NCI-H2107 (cell line): ENCODE results near the gene COL9A1.

Source experiments
- DNase-seq: peaks from one replicate; lab custom pipeline; 2025; lab: John Stamatoyannopoulos, UW

Gene COL9A1

DNA sequence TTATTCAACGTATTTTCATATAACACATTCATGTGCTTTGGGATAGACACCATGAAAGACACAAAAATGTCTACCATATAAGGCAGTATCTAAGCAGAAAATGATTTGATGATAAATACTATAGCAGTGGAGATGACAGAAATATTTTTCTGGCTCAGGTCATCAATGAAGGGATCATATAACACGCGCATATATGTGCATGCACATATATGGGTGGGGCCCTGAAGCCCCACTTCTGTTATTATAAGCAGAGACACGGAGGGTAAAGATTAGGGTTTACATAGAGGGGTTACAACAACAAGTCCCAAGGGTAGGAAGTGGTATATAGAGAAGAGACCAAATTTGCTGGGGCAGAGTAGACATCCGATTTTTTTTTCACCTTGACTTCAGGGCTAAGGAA lies 16.0 kb downstream of the COL9A1 start:
- DNase-seq: no peak

DNA sequence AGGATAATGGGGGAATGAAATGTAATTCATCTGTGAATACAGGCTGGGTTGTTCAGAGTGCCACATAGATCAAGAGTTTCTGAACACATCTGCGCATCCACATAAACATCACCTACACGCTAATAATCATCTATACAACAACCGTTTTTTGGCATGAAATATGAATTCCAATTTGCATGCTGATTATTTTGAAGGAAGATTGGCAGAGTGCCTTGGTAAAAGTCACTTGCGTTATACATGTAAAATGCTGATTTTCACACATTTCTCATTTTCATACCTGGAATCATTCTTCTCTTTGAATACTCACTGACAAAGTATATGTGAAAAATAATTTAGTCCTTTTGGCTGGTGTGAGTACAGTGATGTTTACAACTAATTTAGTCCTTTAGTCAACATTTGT lies 17.7 kb downstream of the COL9A1 start:
- DNase-seq: no peak

DNA sequence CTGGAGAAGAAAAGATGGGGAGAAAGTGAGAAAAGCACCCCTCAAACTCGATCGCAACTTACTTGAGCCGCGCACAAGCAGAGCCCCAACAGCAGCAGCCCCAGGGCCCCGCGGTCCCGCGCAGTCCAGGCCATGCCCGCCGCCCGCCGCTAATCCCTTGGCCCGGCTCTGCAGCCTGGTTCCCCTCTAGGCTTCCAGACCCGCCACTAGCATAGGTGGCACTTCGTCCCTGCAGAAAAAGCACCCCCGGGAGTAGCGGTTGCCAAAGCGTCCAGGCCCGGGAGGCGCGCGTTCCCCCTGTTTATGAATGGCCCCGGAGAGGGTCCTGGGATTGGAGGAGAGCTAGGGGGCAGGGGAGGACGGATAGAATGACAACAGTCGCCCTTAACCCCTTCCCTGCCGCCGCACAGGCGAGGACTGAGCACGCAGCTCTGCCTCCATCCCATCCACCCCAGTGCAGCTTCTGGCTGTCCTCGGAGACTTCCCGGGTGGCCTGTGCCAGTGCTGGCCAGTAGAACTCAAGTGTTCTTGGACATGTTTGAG lies 19.9 kb downstream of the COL9A1 start:
- DNase-seq: no peak

DNA sequence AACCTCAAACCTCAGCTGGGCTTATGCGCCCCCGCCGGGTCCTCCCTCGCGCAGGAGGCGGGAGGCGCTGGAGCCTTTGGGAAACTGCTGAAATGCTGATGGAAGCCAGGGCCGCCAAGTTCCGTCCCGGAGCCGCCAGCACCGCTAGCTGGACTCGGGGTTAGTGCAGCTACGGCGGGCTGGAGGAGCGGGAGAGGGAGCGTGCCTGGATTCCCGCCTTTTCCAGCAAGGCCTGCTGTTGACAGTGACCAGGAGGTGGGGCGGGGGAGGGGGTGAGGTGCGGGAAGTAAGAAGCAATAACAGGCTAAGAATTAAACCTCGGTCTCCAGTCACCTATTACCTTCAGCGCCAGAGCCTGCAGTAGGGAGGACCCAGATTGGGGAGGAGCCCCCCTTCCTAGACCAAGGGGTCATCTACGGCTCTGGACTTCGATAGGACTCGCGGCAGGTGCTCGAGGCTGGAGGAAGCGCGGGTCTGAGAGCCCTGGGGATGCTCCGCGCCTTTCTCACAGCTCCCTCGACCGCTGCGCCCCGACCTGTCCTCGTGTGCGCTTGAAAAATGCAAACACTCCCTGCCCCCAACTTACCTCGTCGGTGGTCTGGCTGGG lies 20.5 kb downstream of the COL9A1 start:
- DNase-seq: no peak

DNA sequence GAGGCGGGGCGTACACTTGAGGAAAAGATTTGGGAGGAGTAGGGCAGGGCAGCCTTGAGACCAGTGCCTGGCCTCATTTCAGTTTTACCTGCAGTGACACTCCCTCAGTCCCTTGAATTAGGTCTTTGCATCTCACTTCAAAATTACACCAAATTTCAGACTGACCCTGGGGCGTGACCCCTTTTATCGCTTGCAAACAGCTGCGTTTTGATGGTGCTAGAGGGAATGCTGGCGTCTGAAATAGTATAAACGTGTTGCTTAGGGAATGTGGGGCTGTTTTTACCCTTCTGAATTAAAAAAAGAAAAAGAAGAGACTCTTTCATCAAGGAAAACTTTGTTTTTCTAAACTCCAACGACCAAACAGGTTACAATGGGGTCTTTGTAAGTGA lies 21.0 kb downstream of the COL9A1 start:
- no peak for DNase-seq

DNA sequence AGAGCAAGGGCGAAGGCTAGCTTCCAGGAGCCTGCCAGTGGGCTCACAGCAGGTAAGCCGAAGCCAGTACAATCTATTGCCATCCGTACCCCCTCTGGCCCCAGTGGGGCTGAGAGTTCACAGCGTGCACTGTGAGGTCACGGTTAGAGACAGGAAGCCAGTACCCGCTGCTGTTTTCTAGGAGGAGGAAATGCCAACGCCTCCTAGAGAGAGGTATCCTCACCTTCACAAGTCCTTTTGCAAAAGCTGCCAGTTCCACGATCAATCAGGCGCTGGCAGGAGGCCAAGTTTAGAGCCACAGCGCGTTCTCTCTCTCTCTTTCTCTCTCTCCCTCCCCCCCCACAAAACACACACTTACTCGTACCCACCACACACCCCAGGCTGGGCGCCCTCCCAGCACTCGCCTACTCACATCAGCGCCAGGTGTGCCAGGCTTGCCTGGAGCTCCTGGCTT lies 22.5 kb downstream of the COL9A1 start:
- DNase-seq: peak; percentile 55

DNA sequence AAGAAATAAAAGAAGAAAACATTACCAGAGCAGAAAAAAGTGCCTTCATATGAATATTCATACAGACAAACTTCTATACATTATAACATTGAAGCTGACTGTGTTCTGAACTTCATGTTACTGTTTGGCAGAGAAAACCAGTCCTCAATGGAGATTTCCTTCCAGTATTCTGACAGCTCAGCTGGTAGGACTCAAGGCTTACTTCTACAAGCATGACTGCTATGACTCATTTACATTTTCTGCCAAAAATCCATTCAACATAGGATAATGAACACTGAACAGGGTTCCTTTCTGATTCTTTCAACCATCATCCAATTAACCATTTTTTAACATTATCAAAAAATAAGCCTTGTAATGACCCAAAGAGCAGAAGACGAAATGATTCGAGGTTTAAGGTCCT lies 25.4 kb downstream of the COL9A1 start:
- no peak for DNase-seq

DNA sequence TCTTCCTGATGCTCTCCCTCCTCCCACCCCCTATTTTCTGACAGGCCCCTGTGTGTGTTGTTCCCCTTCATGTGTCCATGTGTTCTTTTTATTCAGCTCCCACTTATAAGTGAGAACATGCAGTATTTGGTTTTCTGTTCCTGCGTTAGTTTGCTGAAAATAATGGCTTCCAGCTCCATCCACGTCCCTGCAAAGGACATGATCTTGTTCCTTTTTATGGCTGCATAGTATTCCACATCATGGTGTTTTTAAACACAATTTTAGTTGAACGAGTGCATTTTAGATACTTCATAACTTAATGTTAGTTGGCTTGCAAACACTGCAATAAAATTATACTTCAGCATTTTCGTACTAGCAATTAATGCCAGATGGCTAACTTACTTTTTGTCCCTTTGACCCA lies 28.5 kb downstream of the COL9A1 start:
- DNase-seq: no peak

DNA sequence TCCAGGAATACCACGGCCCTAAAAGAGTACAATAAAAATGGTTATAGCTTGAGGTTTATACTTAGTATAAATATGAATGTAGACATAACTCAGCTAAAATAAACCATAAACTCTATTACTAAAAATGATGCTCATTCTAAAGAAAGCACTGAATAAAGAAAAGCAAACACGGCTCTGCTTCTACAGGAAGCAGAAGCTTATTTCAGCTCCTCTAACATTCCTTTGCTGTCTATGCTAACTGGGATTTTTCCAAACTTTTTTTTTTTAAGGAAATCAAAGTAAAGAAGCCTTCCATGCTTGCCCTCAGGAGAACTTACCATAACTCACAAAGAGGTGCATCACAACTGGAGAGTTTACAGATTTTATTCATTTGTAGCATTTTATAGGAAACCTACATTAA lies 30.8 kb downstream of the COL9A1 start:
- no peak for DNase-seq

DNA sequence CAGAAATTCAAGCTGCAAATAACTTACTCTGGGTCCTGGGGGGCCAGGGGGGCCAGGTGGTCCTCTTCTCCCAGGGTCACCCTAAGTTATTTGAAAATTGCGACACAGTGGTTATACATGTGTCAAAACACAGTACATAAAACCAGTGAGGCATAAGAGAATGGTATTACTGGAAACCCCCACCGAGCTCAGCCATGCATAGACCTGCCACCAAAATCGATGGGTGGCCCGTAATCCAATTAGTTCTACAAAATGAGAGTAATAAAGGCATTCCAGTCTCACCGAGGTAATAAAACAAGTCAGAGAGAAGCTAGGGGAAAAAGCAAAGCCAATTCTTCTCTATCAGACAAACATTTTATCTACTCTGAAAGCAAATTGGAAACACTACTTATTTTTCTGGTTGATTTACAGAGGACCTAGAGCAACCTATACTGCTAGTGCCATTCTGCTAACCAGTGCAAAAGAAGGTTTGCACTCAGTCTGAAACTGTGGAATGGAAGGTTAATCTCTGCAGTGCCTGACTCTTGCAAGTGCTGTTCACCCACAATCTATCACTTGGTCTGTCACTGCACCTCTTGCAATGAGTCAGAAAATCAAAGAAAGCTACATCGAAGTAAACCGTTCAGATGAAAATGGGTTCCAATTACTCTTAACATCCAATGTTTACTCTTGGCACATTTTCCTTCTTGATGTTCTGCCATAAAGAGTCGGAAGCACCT lies 32.4 kb downstream of the COL9A1 start:
- DNase-seq: no peak

DNA sequence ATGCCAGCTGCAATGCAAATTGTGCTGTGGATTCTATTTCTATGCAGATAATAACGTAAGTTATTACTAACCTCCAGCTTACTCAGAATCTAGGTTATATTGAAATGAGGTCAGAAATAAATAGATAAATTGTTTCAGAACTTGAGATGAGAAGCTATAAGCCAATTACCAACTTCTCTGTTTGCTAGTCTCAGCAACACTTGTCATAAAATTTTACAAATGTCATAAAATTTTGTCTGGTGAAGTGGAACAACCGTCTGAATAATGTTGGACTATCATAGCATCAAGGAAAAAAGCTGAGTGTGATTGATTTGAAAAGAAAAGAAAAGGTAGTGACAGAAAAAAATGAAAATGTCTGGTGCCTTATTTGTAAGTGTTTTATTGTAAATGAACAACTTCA lies 36.7 kb downstream of the COL9A1 start:
- DNase-seq: no peak

DNA sequence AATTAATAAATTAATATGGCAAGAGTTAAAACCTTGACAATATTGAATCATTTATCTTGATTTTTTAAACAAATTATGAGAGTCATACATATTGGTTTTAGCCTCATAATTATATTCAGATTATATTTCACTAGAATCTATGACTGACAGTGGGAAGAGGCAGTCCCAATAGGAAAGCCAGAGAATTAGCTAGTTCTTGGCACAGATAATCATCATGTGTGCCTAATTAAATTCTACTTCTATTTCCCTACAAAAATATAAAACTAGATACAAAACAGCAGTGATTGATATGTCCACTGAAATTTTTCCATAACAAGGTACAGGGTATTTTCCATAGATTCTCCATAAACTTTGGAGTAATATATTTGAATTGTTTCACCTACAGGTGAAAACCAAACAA lies 38.6 kb downstream of the COL9A1 start:
- no peak for DNase-seq

DNA sequence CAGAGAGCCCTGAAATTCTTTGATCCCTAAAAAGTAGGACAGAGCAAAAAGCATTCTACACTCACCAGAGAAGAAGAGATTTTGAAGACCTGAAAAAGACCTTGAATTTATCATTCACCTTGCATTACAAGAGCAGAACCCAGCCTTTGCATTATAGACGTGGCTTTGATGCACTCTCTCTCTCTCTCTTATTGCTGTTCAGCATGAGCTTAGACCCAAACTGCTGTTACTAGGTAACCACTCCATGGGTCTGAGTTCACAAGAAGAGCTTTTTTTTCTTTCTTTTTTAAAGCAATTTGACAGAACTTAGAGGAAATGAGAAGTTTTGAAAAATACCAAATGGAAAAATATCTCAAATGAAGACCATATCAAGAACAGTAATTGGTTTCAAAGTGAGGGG lies 44.4 kb downstream of the COL9A1 start:
- no peak for DNase-seq

DNA sequence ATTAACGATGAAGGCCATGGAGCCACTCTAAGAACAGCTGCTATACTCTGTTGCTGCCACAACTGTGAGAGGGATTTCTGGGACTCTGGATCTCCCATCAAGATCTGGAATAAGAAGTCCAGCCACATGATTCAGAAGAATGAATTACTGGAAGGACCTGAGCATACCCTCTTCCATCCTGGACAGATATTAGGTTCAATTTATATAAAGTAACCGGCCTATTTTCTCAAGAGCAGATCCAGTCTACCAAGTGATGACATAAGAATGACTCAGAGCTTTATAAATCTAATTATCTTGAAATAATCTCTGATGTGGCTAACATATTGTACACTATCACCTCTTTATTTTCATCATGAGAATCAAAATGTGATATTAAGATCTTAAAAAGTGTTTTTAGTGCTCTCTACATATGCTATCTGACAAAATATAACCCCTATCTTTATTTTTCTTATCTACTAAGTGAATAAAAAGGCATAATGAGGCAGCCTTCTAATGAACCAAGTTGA lies 45.1 kb downstream of the COL9A1 start:
- no peak for DNase-seq

DNA sequence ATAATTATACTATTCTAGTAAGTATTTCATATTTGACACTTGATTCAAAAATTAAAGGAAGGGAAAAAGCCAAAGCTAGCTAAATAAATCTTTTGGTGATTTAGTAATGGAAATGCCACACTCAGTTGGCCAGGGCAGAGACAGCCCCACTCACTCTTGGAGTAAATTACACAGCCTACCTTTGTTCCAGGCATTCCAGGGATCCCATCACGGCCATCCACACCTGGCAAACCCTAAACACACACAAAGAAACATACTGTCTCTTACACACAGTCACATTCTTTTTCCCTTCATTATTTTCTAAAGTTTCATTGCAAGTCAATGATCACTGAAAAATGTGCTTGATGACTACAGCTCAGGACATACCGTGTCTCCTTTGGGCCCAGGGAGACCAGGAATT lies 48.1 kb downstream of the COL9A1 start:
- no peak for DNase-seq

DNA sequence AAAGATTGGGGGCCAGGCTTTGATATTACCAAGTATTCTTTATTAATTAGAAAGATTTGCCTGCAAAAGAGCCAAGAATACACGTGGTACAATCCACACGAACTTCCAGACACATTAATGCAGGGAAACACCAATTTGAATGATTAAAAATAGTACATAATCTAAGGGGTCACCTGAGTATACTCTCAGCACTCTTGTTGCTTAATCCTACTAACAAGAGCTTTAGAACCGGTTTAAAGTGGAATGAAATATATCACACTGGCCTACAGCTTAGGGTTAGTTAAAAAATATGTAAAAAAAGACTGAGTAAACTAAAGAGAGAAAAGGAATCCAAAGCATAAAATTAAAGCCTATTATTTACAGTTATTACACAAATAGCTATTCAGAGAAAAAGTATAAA lies 49.0 kb downstream of the COL9A1 start:
- no peak for DNase-seq

DNA sequence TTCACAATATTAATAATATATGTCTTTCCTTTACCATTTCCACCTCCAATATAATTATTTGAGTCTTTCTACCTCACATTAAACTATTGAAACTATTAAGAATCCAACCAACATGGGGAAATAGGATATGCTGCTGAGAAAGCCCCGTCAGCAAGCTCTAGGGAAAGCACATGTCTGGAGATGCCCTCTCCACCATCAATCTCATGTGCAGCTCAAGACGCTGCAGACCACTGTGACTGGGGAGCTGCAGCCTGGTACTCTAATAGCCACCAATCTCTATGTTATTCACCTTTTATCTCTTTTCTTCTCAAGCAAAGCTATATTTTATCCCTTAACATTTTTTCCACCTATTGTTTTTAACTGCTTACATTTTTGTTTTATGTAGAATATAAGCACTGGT lies 50.3 kb downstream of the COL9A1 start:
- no peak for DNase-seq

DNA sequence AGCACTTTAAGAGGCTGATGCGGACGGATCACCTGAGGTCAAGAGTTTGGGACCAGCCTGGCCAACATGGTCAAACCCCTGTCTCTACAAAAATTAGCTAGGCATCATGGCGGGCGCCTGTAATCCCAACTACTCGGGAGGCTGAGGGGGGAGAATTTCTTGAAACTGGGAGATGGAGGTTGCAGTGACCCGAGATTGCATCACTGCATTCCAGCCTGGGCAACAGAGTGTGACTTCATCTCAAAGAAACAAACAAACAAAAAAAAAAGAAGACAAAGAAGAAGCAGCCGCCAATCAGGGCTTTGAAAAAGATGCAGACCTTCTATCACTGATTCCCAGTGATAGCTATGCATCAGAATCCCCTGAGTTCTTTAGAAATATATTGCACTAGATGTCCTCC lies 56.8 kb downstream of the COL9A1 start:
- no peak for DNase-seq

DNA sequence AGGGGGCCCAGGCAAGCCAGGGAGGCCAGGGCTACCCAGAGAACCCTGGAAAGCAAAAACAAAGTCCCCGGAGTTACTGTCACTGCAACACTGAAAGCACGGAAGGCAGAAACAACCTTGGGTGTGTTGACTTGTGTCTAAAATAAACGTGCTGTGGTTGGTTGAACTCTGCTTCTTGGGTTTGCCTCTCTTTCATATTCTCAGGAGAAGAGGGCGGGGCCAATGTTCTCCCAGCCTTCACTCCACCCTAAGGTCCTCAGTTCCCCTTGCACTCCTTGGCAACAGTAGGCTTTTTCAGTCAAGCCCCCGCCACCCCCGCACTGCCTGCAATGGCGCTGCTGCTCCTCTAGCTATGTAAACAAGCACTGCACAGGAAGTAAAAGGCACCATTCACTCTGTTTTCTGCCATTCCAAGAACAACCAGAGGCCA lies 60.9 kb downstream of the COL9A1 start:
- DNase-seq: no peak

DNA sequence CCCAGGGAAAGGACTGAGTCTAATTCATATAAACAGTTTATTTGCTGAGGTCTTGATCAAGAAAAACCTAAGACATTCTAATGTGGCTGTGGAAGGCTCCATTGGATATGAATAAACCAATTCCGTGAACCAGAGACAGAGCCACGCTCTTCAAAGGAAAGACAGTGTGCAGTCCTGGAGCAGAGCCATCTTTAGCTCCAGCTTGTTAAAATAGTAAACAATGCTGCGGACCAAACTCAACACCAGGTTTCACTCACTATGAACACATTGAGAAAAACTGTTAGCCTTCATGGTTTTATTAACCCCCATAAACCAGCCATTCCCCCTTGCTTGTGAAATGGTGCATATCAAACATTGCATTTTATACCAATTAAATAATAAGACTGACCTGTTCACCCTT lies 61.9 kb downstream of the COL9A1 start:
- no peak for DNase-seq

DNA sequence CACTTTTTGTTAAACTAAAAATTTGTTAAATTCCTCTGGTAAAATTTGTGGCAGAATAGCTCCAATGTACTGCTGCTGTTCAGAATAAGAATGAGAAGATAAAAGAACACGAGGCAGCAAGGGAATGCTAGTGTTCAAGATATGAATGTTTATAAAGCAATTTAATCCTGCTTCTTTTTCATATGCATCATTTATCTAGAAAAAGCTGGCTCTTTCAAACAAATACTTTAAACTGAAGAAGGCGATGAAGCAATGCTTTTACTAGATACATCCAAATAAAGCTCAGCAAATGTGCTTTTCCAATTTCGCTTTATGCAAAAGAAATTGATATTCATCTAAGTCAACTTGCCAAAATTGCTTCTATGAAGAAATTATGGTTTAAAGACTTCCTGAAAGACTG lies 66.5 kb downstream of the COL9A1 start:
- DNase-seq: no peak

DNA sequence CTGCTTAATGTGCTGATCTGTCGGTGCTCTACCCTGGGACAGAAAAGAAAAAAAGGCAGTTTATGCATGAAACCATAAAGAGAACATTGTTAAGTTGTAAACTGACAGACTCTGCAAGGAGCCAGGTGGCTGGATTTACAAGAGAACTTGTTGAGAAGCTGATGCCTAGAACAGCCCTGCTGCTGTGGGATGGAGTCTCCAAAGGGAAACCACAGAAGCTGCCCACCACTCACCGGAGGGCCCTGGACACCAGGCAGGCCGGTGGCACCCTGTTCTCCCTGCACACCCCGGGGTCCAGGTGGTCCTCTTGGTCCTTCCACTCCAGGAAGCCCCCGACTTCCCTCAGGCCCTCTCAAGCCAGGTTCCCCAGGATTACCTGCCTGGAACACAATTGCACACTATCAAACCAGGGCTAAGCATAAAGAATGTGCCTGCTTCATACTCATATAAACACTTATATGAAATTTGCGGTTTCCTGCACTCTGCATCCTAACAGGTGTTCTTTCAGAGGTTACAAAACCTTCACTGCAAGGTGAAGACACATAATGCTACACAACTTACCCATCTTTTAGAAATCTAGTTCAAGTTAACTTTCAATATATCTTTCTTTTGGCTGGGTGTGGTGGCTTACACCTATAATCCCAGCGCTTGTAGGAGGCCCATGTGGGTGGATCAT lies 68.2 kb downstream of the COL9A1 start:
- DNase-seq: no peak

DNA sequence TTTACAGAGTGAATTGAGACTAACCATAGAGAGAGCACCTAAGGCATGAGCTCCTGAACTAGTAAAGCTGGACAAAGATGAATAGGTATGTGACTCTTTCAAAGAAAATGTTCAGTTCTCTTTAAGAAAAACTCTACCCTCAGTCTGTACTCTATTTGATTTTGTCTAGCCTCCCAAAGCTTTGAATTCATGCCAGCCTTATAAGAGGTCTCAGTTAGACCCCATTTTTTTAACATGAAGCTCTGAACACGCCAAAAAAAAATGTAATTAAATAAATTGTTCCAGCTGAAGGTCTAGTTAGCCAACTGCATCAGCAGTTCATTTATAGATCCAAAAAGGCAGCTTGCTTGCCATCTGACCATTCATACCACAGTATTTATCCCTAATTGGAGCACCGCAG lies 71.6 kb downstream of the COL9A1 start:
- DNase-seq: no peak
